ENCODE data around the gene NREP. TPM values are rescaled to one million over a fixed set of nuclear protein-coding genes. Genes with fewer than 3 reads are reported as not detected.
A peak's percentile ranks its signal among the peaks of the same experiment; 100 is the strongest.

The NREP gene
- total and polyA plus RNA-seq, 7 donors = 4.7 to 15.1 (median 5.5) TPM

GRCh38 chr5:111734597-111734996 is 22.4 kb downstream of the NREP start:
- H3K4me3 ChIP-seq = no peak overlapping the region
- TF ChIP-seq CTCF (IDR thresholded peaks at IDR 0.05) = no peak
- intact Hi-C loops (cut with DNase I) = loop anchor here in 1 of 2 donors (5.0 to 10.0 kb wide), 2 partner anchors 47 to 410 kb away; no protein-coding TSS in a partner anchor
- ATAC-seq (no peak), DNase-seq (no peak)
- no peaks in the 10 kb centered on the region for H3K9me3 ChIP-seq
- no peaks in the 10 kb centered on the region for H3K36me3 ChIP-seq (ENCODE audit: insufficient read depth in 1 of 2, low read depth in 1 of 2)
- H3K27me3 ChIP-seq (ENCODE audit: insufficient read depth in 3 of 3, low read length in 2 of 3) = no peaks in the 10 kb centered on the region
- peak overlapping the region; percentile 81 for H3K27ac ChIP-seq
- 62 to 68% (median 63%) methylated on average over 3 of the region's 3 CpGs for WGBS, 3 donors
- H3K4me1 ChIP-seq = peaks cover 52% of the 10 kb centered on the region

GRCh38 chr5:111734013-111734412 is 23.0 kb downstream of the NREP start:
- no peaks in the 10 kb centered on the region for H3K36me3 ChIP-seq (ENCODE audit: insufficient read depth in 1 of 2, low read depth in 1 of 2)
- DNase-seq = no peak
- intact Hi-C loops (cut with DNase I) = loop anchor here in 1 of 2 donors (5.0 to 10.0 kb wide), 2 partner anchors 47 to 411 kb away; no protein-coding TSS in a partner anchor
- ATAC-seq = peak in 3 of 4 donors; percentile 29 to 67 (median 34)
- peaks cover 46% of the 10 kb centered on the region for H3K4me1 ChIP-seq
- no peaks in the 10 kb centered on the region for H3K9me3 ChIP-seq
- 46 to 53% (median 52%) methylated on average over 5 of the region's 6 CpGs for WGBS, 3 donors
- peak overlapping the region; percentile 81 for H3K27ac ChIP-seq
- no peak overlapping the region for H3K4me3 ChIP-seq
- no peak for TF ChIP-seq CTCF (IDR thresholded peaks at IDR 0.05)
- no peaks in the 10 kb centered on the region for H3K27me3 ChIP-seq (ENCODE audit: insufficient read depth in 3 of 3, low read length in 2 of 3)

GRCh38 chr5:111733571-111733970 is 23.4 kb downstream of the NREP start:
- TF ChIP-seq CTCF (IDR thresholded peaks at IDR 0.05) = no peak
- H3K27ac ChIP-seq = peak overlapping the region; percentile 81
- no peak overlapping the region for H3K4me3 ChIP-seq
- peaks cover 42% of the 10 kb centered on the region for H3K4me1 ChIP-seq
- no peaks in the 10 kb centered on the region for H3K9me3 ChIP-seq
- no peaks in the 10 kb centered on the region for H3K36me3 ChIP-seq (ENCODE audit: insufficient read depth in 1 of 2, low read depth in 1 of 2)
- no peaks in the 10 kb centered on the region for H3K27me3 ChIP-seq (ENCODE audit: insufficient read depth in 3 of 3, low read length in 2 of 3)
- DNase-seq (no peak), ATAC-seq (no peak)
- WGBS, 3 donors = 46 to 62% (median 48%) methylated on average over 7 of the region's 7 CpGs
- intact Hi-C loops (cut with DNase I) = loop anchor here in 1 of 2 donors (5.0 to 10.0 kb wide), 2 partner anchors 46 to 411 kb away; no protein-coding TSS in a partner anchor

GRCh38 chr5:111731638-111732037 is 25.4 kb downstream of the NREP start:
- no peak for TF ChIP-seq CTCF (IDR thresholded peaks at IDR 0.05)
- H3K36me3 ChIP-seq (ENCODE audit: insufficient read depth in 1 of 2, low read depth in 1 of 2) = peaks cover 3 to 4% of the 10 kb centered on the region in 2 donors
- no peaks in the 10 kb centered on the region for H3K27me3 ChIP-seq (ENCODE audit: insufficient read depth in 3 of 3, low read length in 2 of 3)
- H3K4me3 ChIP-seq = no peak overlapping the region
- intact Hi-C loops (cut with DNase I) = loop anchor here in 1 of 2 donors (5.0 to 10.0 kb wide), 2 partner anchors 44 to 413 kb away; no protein-coding TSS in a partner anchor
- 92 to 94% (median 93%) methylated on average over 7 of the region's 7 CpGs for WGBS, 3 donors
- H3K9me3 ChIP-seq = no peaks in the 10 kb centered on the region
- no peak overlapping the region for H3K27ac ChIP-seq
- no peak for ATAC-seq
- no peak for DNase-seq
- peaks cover 23% of the 10 kb centered on the region for H3K4me1 ChIP-seq
